Measurements from ENCODE around the gene ATP12A.
A peak's percentile ranks its signal among the peaks of the same experiment; 100 is the strongest.

ATP12A gene

DNA sequence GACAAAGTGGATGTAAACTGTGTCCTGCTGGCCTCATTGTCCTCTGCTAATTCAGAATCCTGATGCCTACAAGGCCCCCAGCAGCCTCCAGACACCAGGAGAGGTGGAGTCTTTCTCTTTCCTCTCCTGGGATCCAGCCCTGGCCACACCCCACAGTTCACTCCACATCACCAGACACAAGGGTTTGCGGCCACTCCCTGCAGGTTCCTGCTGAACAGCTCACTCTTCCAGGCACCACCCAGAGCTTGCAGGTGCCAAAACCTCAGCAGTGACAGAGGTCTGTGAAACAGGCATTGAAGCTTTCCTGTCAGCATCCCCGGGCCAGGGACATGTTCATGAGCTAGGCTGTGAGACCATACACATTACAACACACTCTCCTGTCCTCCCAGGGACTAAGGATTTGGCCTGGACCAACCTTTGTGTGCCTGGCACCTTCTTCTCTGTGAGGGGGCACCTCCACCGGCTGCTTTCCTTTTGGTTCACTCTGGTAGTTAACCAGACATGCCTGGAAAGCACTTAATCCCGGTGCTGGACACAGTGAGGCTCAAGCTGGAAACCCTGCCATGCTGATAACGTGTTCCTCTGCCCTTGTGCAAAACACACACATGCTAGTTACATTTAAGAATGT, 11.1 kb upstream of the ATP12A start:
- no peak for DNase-seq (ENCODE audit: low spot score)
- no peak for TF ChIP-seq CTCF (IDR thresholded peaks at IDR 0.05; ENCODE audit: borderline replicate concordance, control extremely low read depth, extremely low read depth, insufficient read depth, missing control alignments)
- in situ Hi-C loops (cut with MboI; ENCODE audit: low sequenced_read_pairs, unreplicated experiment) = no loop called here

DNA sequence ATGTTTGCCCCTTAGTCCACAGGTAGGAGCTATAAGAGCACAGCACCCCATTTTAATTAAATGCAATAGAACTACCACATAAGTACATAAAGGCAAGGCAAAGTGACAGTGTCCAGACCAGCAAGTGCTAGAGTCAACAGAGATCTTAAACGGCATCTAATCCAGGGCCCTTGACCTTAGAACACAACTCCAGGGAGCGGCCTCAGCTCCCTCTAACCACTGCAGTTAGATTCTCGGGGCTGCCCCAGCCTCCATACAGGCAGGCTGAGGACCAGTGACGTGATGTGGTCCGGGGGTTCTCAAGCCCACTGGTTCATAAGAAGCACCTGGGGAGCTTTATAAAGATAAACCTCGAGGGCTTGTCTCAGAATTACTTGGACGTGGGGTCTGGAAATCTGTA, 10.0 kb upstream of the ATP12A start:
- in situ Hi-C loops (cut with MboI; ENCODE audit: low sequenced_read_pairs, unreplicated experiment) = loop anchor here (10.0 kb wide), 1 partner anchor 95 kb away; no protein-coding TSS in a partner anchor
- no peak for TF ChIP-seq CTCF (IDR thresholded peaks at IDR 0.05; ENCODE audit: borderline replicate concordance, control extremely low read depth, extremely low read depth, insufficient read depth, missing control alignments)
- DNase-seq (ENCODE audit: low spot score) = no peak

DNA sequence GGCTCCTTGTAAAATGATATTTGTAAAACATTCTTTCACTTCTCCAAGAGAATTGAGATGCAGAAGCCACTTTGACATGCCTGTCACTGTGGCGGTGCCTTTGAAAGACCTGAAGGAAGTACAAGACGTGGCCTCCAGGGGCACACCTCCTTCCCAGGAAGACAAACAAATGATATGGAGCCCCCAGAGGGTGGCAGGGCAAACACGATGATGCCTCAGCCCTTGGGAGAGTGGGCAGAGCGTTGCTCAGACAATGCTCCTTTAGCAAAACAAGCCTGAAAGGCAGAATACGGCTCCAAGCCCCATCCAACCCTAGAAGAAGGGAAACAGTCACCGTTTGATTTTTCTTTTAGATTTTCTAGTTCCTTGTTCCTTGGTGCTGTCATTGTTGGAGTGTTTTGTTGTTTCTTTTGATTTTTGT, 9.2 kb upstream of the ATP12A start:
- no peak for TF ChIP-seq CTCF (IDR thresholded peaks at IDR 0.05; ENCODE audit: borderline replicate concordance, control extremely low read depth, extremely low read depth, insufficient read depth, missing control alignments)
- in situ Hi-C loops (cut with MboI; ENCODE audit: low sequenced_read_pairs, unreplicated experiment) = loop anchor here (10.0 kb wide), 1 partner anchor 96 kb away; no protein-coding TSS in a partner anchor
- no peak for DNase-seq (ENCODE audit: low spot score)

DNA sequence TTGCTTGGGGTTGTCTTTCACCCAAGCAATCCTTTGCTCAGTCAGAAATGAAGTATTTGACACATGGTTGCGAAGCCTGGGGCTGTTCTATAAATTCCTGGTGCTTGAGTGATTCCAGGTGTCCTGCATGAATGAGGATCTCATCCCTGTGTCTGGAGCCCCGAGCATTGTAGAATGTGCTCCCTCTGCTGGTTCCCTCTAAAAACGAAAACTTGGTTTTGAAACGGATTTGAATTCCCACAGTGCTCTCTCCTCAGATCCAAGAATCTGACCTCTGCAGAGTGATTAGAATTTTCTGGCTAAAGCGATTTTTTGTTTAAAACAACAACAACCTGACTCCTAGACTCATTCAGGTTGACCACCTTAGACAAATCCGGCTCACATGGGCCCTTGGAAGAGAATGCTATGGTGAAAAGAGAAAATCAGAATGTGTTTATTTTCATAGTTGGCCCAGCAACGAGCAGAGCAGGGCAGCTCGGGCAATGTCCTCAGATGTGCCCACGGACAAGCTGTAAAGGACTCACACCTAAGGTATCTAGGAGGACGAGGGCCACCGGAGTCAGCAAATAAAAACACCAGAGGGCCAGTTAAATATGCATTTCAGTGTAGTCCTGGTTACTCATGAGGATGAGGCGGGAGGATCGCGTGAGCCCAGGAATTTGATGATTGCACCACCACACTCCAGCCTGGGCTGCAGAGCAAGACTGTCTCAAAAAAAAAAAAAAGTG, 8.7 kb upstream of the ATP12A start:
- in situ Hi-C loops (cut with MboI; ENCODE audit: low sequenced_read_pairs, unreplicated experiment) = loop anchor here (10.0 kb wide), 1 partner anchor 97 kb away; no protein-coding TSS in a partner anchor
- peak; percentile 58 for DNase-seq (ENCODE audit: low spot score)
- TF ChIP-seq CTCF (IDR thresholded peaks at IDR 0.05; ENCODE audit: borderline replicate concordance, control extremely low read depth, extremely low read depth, insufficient read depth, missing control alignments) = peak; percentile 61

- no peak for DNase-seq (ENCODE audit: low spot score)
- in situ Hi-C loops (cut with MboI; ENCODE audit: low sequenced_read_pairs, unreplicated experiment) = loop anchor here (10.0 kb wide), 1 partner anchor 98 kb away; no protein-coding TSS in a partner anchor
- no peak for TF ChIP-seq CTCF (IDR thresholded peaks at IDR 0.05; ENCODE audit: borderline replicate concordance, control extremely low read depth, extremely low read depth, insufficient read depth, missing control alignments)
Observed at GRCh38 chr13:24672141-24673132, 7.8 kb upstream of the ATP12A start.

Data from GM13976 (cell line).